Activated naive CD8-positive, alpha-beta T cell treated with anti-CD3 and anti-CD28 coated beads, Interleukin-2, amount 10 ng/mL, durations not matched to agents 7 days and 5 days (primary cell): ENCODE measurements around the gene CCDC91. TPM values are rescaled to one million over a fixed set of nuclear protein-coding genes. Genes with fewer than 3 reads are reported as not detected.

Experiments
- ATAC-seq: fragments of 150-1000 bp; cut with Tn5 transposase; one replicate; pipeline ENCODE4 v1.10.0; 2021; ENCODE audit warnings: low read depth, moderate library complexity
- POLR2A ChIA-PET: fragments of 350-600 bp; sonication (Branson Sonifier 250); formaldehyde crosslinking; loops from one replicate; lab custom pipeline; 2021; ENCODE audit warnings: antibody characterized with exemption; lab: Charles Lee
- DNase-seq: peaks from one replicate; pipeline ENCODE4 v3.0.0; 2021
- H3K27ac Mint-ChIP-seq: one replicate; pipeline ENCODE4 v1.8.0; 2022; ENCODE audit warnings: mild to moderate bottlenecking, mixed read lengths
- H3K27me3 Mint-ChIP-seq: one replicate; pipeline ENCODE4 v1.8.0; 2022; ENCODE audit warnings: mild to moderate bottlenecking, moderate library complexity, mixed read lengths
- H3K36me3 Mint-ChIP-seq: one replicate; pipeline ENCODE4 v1.8.0; 2021; ENCODE audit warnings: mild to moderate bottlenecking, mixed read lengths
- H3K4me1 Mint-ChIP-seq: one replicate; pipeline ENCODE4 v1.8.0; 2021; ENCODE audit warnings: mixed read lengths
- H3K4me3 Mint-ChIP-seq: one replicate; pipeline ENCODE4 v1.8.0; 2022; ENCODE audit warnings: mild to moderate bottlenecking, moderate library complexity, mixed read lengths
- H3K9me3 Mint-ChIP-seq: one replicate; pipeline ENCODE4 v1.8.0; 2021; ENCODE audit warnings: mixed read lengths
- total RNA-seq, 2 experiments: library from RNA; stranded (reverse); gene quantifications; one replicate each; pipeline ENCODE4 v1.2.3, GENCODE V29; 2021

CCDC91 gene
- total RNA-seq, 2 experiments from 2014 or later = 33.2 to 33.9 TPM

GRCh38 chr12:28223858-28224257 lies 33.6 kb downstream of the CCDC91 start:
- Mint-ChIP-seq H3K4me3 (peak overlapping the region; percentile 69), H3K4me1 (peaks cover 32% of the 10 kb centered on the region), H3K36me3 (peaks cover 21% of the 10 kb centered on the region), H3K27ac (peak overlapping the region; percentile 11), H3K9me3 (peaks cover 2% of the 10 kb centered on the region), H3K27me3 (no peaks in the 10 kb centered on the region)
- POLR2A ChIA-PET = interaction anchor here (1.7 kb wide), 1 partner anchor 33 kb away, joined by 11 read pairs; the partner anchor contains the start of gene CCDC91
- ATAC-seq = no peak
- no peak for DNase-seq

DNA sequence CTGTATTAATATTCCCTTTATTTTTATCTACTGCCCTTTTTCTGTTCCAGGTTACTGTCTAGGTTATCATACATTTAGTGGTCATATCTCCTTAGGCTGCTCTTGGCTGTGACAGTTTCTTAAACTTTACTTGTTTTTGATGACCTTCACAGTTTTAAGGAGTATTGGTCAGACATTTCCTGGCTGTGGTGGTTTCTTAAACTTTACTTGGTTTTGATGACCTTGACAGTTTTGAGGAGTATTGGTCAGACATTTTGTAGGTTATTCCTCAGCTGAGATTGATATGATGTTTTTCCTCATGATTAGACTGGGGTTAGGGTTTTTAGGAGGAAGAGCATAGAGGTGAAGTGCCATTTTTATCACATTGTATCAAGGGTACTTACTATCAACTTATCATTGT lies 36.4 kb downstream of the CCDC91 start:
- POLR2A ChIA-PET = no interaction called here
- no peak overlapping the region for H3K4me3 Mint-ChIP-seq
- H3K27ac Mint-ChIP-seq = no peak overlapping the region
- ATAC-seq (no peak), DNase-seq (no peak)
- peaks cover 30% of the 10 kb centered on the region for H3K4me1 Mint-ChIP-seq
- H3K27me3 Mint-ChIP-seq = no peaks in the 10 kb centered on the region
- peaks cover 28% of the 10 kb centered on the region for H3K36me3 Mint-ChIP-seq
- H3K9me3 Mint-ChIP-seq = peaks cover 2% of the 10 kb centered on the region

- Mint-ChIP-seq H3K27me3 (no peaks in the 10 kb centered on the region), H3K27ac (no peak overlapping the region), H3K36me3 (peaks cover 28% of the 10 kb centered on the region), H3K4me1 (peaks cover 25% of the 10 kb centered on the region), H3K4me3 (no peak overlapping the region), H3K9me3 (peaks cover 2% of the 10 kb centered on the region)
- POLR2A ChIA-PET = no interaction called here
- DNase-seq (no peak), ATAC-seq (no peak)
These were observed 37.0 kb downstream of the CCDC91 start for GRCh38 chr12:28227251-28227650.

DNA sequence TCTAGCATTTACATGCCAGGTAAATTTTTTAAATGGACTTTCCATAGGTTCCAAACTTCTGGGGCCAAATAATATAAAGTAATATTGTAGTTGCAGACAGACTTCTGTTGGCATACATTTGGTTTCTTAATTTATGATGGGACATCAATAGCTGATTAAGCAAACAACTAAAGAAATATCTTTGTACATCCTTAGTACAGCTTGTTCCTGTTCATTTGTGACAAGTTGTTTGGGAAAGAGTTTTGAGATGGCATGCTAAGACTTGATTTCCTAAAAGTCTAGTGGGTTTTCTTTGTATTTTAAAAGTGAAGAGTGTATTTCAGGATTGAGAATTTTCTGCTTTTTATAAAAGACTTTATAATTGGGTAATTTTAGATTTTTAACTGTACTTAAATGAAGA lies 41.0 kb downstream of the CCDC91 start:
- ATAC-seq (no peak), DNase-seq (no peak)
- Mint-ChIP-seq H3K9me3 (no peaks in the 10 kb centered on the region), H3K27ac (no peak overlapping the region), H3K4me3 (no peak overlapping the region), H3K36me3 (peaks cover 24% of the 10 kb centered on the region), H3K27me3 (no peaks in the 10 kb centered on the region), H3K4me1 (peaks cover 14% of the 10 kb centered on the region)
- POLR2A ChIA-PET = no interaction called here

- H3K9me3 Mint-ChIP-seq = no peaks in the 10 kb centered on the region
- H3K4me3 Mint-ChIP-seq = no peak overlapping the region
- ATAC-seq = no peak
- no peaks in the 10 kb centered on the region for H3K27me3 Mint-ChIP-seq
- no peak for DNase-seq
- POLR2A ChIA-PET = no interaction called here
- peaks cover 16% of the 10 kb centered on the region for H3K36me3 Mint-ChIP-seq
- no peak overlapping the region for H3K27ac Mint-ChIP-seq
- peaks cover 14% of the 10 kb centered on the region for H3K4me1 Mint-ChIP-seq
These were observed 42.1 kb downstream of the CCDC91 start for GRCh38 chr12:28232211-28232928.

- POLR2A ChIA-PET = no interaction called here
- peaks cover 14% of the 10 kb centered on the region for H3K4me1 Mint-ChIP-seq
These were observed 44.2 kb downstream of the CCDC91 start for GRCh38 chr12:28234444-28234843.

DNA sequence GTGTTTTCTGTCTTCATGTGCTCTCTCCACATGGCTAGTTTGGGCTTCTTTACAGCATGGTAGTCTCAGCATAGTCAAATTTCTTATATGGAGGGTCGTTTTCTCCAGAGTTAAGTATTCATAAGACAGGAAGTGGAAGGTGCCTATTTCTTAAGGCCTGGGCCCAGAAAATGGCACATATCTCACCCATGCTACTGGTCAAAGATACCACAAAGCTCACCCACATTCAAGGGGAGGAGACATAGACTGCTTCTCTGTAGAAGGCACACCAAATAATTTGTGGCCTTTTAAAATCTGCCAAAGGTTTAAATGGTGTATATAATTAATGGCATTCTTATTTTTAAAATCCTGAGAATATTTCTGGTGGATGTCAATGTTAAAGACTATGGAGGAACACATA lies 44.8 kb downstream of the CCDC91 start:
- H3K27ac Mint-ChIP-seq = no peak overlapping the region
- no peak for ATAC-seq

More at GRCh38 chr12:28234444-28234843, 44.2 kb downstream of the CCDC91 start:
- no peak for DNase-seq
- H3K27ac Mint-ChIP-seq = no peak overlapping the region
- H3K4me3 Mint-ChIP-seq = no peak overlapping the region
- peaks cover 13% of the 10 kb centered on the region for H3K36me3 Mint-ChIP-seq
- H3K9me3 Mint-ChIP-seq = no peaks in the 10 kb centered on the region
- no peak for ATAC-seq
- H3K27me3 Mint-ChIP-seq = no peaks in the 10 kb centered on the region

GRCh38 chr12:28235985-28236384 lies 45.7 kb downstream of the CCDC91 start:
- no peak overlapping the region for H3K4me3 Mint-ChIP-seq
- POLR2A ChIA-PET = no interaction called here
- peaks cover 8% of the 10 kb centered on the region for H3K36me3 Mint-ChIP-seq
- DNase-seq (no peak), ATAC-seq (no peak)
- no peaks in the 10 kb centered on the region for H3K9me3 Mint-ChIP-seq
- no peaks in the 10 kb centered on the region for H3K27me3 Mint-ChIP-seq
- H3K4me1 Mint-ChIP-seq = peaks cover 9% of the 10 kb centered on the region
- no peak overlapping the region for H3K27ac Mint-ChIP-seq

More for the DNA sequence above, 44.8 kb downstream of the CCDC91 start:
- Mint-ChIP-seq H3K9me3 (no peaks in the 10 kb centered on the region), H3K4me3 (no peak overlapping the region), H3K27me3 (no peaks in the 10 kb centered on the region), H3K36me3 (peaks cover 10% of the 10 kb centered on the region), H3K4me1 (peaks cover 12% of the 10 kb centered on the region)
- POLR2A ChIA-PET = no interaction called here
- DNase-seq = no peak

DNA sequence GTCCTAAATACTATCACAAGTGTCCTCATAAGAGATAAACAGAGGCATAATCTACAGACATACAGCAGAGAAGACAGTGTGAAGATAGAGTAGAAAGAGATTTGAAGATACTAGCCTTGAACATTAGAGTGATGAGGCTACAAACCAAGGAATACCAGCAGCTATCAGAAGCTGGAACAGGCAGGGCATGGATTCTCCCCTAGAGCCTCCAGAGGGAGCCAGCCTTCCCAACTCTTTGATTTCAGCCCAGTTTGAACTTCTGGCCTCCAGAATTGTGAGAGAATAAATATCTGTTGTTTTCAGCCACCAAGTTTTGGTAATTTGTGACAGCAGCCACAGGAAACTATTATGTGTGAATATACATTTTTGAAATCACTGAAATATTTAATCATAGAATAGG lies 47.2 kb downstream of the CCDC91 start:
- POLR2A ChIA-PET = no interaction called here
- ATAC-seq (no peak), DNase-seq (no peak)
- Mint-ChIP-seq H3K4me3 (no peak overlapping the region), H3K4me1 (peaks cover 9% of the 10 kb centered on the region), H3K27ac (no peak overlapping the region), H3K9me3 (no peaks in the 10 kb centered on the region), H3K36me3 (peaks cover 10% of the 10 kb centered on the region), H3K27me3 (no peaks in the 10 kb centered on the region)

GRCh38 chr12:28239918-28240317 lies 49.7 kb downstream of the CCDC91 start:
- no peaks in the 10 kb centered on the region for H3K9me3 Mint-ChIP-seq
- no peak for ATAC-seq
- H3K27me3 Mint-ChIP-seq = no peaks in the 10 kb centered on the region

DNA sequence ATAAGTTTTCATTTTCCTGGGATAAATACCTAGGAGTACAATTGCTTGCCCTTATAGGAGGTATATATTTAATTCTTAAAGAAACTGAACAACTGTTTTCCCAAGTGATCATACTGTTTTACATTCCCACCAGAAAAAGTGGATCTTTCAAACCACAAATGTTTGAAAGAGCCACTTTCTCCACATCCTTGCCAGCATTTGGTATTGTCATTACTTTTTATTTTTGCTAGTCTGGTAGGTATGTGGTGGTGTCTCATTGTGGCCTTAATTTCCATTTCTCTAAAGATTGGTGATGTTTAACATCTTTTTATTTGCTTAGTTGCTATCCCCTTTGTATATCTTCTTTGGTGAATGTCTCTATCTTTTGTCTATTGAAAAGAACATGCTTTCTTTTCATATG lies 50.6 kb downstream of the CCDC91 start:
- Mint-ChIP-seq H3K4me3 (no peak overlapping the region), H3K9me3 (no peaks in the 10 kb centered on the region), H3K36me3 (peaks cover 12% of the 10 kb centered on the region), H3K4me1 (no peaks in the 10 kb centered on the region), H3K27me3 (no peaks in the 10 kb centered on the region), H3K27ac (no peak overlapping the region)
- POLR2A ChIA-PET = no interaction called here
- ATAC-seq (no peak), DNase-seq (no peak)

More at GRCh38 chr12:28239918-28240317, 49.7 kb downstream of the CCDC91 start:
- Mint-ChIP-seq H3K4me1 (peaks cover 6% of the 10 kb centered on the region), H3K27ac (no peak overlapping the region), H3K4me3 (no peak overlapping the region), H3K36me3 (peaks cover 12% of the 10 kb centered on the region)
- POLR2A ChIA-PET = no interaction called here
- DNase-seq = no peak

DNA sequence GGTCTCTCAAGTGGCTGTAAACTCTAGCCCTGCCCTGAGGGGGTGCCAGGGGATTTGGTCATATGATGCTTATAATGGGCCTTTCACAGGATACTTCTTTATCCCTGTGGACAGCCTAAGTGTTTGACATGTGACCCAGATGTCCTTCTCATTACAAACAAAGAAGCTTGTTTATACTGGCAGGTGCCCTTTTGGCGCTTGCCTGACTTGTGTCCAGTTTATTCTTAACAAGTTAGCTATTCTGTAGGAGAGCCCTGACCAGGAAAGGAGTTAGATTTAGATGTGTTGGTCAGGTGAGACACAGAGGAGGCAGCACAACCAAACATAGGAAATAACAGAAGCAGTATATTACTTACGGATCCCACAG lies 51.9 kb downstream of the CCDC91 start:
- ATAC-seq = no peak
- H3K27ac Mint-ChIP-seq = no peak overlapping the region
- no peaks in the 10 kb centered on the region for H3K27me3 Mint-ChIP-seq
- no peaks in the 10 kb centered on the region for H3K4me1 Mint-ChIP-seq
- no peak overlapping the region for H3K4me3 Mint-ChIP-seq
- DNase-seq = no peak
- no peaks in the 10 kb centered on the region for H3K9me3 Mint-ChIP-seq
- POLR2A ChIA-PET = no interaction called here
- peaks cover 15% of the 10 kb centered on the region for H3K36me3 Mint-ChIP-seq

- ATAC-seq (no peak), DNase-seq (no peak)
- Mint-ChIP-seq H3K27me3 (no peaks in the 10 kb centered on the region), H3K36me3 (peaks cover 15% of the 10 kb centered on the region), H3K4me3 (no peak overlapping the region), H3K9me3 (no peaks in the 10 kb centered on the region), H3K27ac (no peak overlapping the region), H3K4me1 (no peaks in the 10 kb centered on the region)
- POLR2A ChIA-PET = no interaction called here
These were observed 52.4 kb downstream of the CCDC91 start for GRCh38 chr12:28242496-28243309.

GRCh38 chr12:28243310-28243633 lies 53.0 kb downstream of the CCDC91 start:
- no peak overlapping the region for H3K27ac Mint-ChIP-seq
- H3K9me3 Mint-ChIP-seq = no peaks in the 10 kb centered on the region
- ATAC-seq (no peak), DNase-seq (no peak)
- H3K4me1 Mint-ChIP-seq = peaks cover 3% of the 10 kb centered on the region
- H3K27me3 Mint-ChIP-seq = no peaks in the 10 kb centered on the region
- POLR2A ChIA-PET = no interaction called here
- H3K4me3 Mint-ChIP-seq = no peak overlapping the region
- H3K36me3 Mint-ChIP-seq = peaks cover 13% of the 10 kb centered on the region
